ENCODE measurements around the gene FBXO41. TPM values are rescaled to one million over a fixed set of nuclear protein-coding genes. Genes with fewer than 3 reads are reported as not detected.

FBXO41 gene, protein sequence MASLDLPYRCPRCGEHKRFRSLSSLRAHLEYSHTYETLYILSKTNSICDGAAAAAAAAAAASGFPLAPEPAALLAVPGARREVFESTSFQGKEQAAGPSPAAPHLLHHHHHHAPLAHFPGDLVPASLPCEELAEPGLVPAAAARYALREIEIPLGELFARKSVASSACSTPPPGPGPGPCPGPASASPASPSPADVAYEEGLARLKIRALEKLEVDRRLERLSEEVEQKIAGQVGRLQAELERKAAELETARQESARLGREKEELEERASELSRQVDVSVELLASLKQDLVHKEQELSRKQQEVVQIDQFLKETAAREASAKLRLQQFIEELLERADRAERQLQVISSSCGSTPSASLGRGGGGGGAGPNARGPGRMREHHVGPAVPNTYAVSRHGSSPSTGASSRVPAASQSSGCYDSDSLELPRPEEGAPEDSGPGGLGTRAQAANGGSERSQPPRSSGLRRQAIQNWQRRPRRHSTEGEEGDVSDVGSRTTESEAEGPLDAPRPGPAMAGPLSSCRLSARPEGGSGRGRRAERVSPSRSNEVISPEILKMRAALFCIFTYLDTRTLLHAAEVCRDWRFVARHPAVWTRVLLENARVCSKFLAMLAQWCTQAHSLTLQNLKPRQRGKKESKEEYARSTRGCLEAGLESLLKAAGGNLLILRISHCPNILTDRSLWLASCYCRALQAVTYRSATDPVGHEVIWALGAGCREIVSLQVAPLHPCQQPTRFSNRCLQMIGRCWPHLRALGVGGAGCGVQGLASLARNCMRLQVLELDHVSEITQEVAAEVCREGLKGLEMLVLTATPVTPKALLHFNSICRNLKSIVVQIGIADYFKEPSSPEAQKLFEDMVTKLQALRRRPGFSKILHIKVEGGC
- 1.1 and 2.2 TPM in 2 replicates for total RNA-seq (2014; rRNA removed; shearing (Covaris generic))

DNA sequence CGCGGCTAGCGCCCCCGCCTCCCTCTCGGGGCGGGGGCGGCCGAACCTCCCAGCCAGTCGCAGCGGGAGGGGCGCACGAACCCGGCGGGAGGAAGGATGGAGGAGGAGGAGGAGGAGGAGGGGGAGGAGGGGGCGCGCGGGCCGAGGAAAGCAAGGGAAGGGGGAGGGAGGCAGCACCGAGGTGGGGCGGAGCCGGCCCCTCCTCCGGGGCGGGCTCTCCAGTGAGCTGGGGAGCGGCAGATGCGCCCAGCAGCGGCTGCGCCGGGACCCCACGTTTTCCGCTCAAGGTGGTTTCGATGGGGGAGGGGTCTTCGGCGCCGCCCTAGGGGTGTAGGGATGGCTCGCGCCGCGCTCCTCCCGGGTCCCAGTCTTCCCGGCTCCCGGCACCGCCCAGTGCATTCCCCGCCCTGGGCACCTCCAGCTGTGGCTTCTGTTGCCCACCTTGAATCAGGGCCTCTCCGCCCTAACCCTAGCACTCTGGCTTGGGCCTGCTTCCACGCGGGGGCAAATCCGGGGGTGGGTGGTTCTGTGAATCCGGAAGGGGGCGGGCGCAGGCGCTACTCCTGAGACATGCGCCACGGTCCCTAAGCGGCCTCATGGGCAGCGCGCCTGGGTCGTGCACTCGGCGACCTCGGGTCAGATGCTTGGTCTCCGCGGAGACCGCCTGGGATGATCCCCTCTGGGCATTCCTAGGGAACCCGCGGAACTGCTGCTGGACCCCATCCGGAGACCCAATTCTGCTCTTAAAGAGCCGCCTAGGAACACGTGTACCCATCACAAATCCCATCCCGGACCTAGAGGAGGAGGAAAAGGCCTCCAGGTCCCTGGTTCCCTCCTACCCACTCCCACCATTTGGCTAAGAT lies at the start of gene FBXO41:
TSS of gene FBXO41 (minus strand) at position 183 of the 863 bp plus-strand sequence. CDS start 14,848 bp downstream, outside the sequence.
- peak; percentile 22 for DNase-seq (ENCODE audit: low read depth)

- DNase-seq (ENCODE audit: low read depth) = no peak
Measured at GRCh38 chr2:73334045-73334444, 49.8 kb upstream of the FBXO41 start.

GRCh38 chr2:73333564-73333963 lies 49.3 kb upstream of the FBXO41 start:
- no peak for DNase-seq (ENCODE audit: low read depth)

GRCh38 chr2:73324126-73324725 lies 39.9 kb upstream of the FBXO41 start:
- no peak for DNase-seq (ENCODE audit: low read depth)

GRCh38 chr2:73323551-73323950 lies 39.3 kb upstream of the FBXO41 start:
- no peak for DNase-seq (ENCODE audit: low read depth)

DNA sequence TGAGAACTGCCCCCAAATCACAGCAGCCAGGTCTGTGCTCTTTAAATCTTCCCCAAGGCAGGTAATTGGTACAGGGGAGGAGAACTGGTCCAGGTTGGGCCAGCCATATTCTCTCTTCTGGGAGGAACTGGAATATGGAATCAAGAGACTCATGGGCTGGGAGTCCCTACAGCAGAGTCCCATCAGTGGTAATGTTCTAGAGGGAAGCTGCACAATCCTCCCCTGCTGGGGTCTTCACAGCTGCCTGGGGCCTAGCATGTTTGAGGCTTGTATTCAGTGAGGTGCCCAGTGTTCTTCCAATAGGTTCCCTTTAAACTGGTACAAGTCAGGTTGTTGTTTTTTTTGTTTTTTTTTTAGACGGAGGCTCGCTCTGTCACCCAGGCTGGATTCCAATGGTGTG lies 30.2 kb upstream of the FBXO41 start:
- no peak for DNase-seq (ENCODE audit: low read depth)

GRCh38 chr2:73307720-73308119 lies 23.4 kb upstream of the FBXO41 start:
- no peak for DNase-seq (ENCODE audit: low read depth)

DNA sequence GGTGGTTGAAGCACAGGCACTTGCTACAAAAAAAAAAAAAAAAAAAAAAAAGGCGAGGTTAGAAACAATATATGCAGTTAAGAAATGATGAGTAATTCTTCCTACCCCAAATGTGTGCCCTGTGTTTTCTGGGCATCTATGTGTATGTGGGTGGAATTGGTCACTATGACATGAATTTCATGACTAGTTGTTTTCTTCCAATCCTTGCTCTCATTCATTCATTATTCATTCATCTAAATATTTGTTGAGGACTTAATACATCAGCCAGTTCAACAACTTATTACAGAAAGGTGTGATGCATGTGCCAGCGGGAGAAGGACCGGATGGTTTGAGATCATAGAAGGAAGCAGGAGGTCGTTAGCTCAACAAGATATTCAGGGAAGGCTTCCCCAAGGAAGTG lies 17.4 kb upstream of the FBXO41 start:
- DNase-seq (ENCODE audit: low read depth) = no peak

DNA sequence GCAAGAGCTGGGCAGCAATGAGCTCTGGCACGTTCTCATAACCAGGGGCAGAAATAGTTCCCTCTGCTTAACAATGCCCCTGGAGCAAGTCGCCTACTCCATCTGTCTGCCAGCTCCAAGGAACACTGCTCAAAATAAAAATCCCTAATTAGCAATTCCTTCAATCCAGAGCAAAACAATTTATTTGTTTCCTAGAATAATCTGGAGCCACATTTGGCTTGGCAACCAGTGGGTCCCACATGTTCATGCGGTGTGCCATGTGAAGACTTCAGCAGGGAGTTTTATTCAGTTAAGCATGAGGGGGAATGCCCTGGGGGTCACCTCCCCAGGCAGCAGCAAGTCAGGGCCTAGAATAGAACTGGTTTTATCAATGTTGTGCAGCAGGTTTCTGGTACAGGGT lies 16.6 kb upstream of the FBXO41 start:
- DNase-seq (ENCODE audit: low read depth) = no peak

DNA sequence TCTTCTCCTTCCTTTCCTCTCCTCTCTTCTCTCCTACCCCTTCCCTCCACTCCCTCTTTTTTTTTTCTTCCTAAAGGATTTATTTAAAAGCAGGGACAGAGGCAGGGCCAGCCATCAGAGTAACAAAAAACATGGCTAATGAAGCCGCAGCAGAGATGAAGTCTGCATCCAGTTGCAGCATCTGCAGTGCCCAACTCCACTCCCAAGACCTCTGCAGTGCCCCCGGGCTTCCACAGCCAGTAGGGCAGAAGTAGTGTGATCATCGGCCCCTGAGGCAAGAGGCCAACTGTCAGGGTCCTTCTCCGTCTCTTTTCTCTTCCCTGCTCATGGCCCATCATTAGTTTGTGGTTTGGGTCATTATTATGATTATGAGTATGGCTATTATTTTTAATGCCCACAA lies 13.3 kb upstream of the FBXO41 start:
- no peak for DNase-seq (ENCODE audit: low read depth)

- peak; percentile 50 for DNase-seq (ENCODE audit: low read depth)
Measured at GRCh38 chr2:73297151-73297559, 12.9 kb upstream of the FBXO41 start.

DNA sequence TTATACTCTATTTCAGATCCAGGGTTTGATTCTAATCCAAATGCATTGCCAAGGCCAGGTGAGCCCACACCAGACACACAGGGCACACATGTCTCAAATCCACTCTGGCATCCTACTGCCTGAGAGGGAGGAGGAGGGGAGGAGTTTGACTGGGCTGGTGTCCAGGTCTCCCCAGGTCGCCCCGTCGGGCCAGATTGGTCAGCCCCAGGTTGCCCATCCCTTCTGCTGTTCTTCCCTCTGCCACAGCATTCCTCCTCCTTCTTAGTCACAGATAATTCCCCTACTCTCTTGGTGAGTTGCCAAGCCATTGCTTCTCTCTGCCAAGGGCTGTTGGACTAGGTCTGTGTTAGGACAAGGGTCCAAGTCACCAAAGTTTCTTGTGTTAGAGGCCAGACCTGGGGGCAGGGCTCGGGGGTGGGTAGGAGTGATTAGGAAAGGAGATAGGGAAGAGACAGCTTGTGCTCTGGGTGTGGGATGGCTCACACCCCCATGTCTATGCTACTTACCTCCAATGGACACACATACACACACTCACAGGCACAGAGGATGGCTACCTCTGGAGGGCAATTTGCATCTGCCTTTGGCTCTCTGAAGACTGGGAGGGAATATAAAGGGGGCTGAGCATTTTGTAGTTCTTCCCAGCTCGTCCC lies 11.6 kb upstream of the FBXO41 start:
- DNase-seq (ENCODE audit: low read depth) = peak; percentile 75

DNA sequence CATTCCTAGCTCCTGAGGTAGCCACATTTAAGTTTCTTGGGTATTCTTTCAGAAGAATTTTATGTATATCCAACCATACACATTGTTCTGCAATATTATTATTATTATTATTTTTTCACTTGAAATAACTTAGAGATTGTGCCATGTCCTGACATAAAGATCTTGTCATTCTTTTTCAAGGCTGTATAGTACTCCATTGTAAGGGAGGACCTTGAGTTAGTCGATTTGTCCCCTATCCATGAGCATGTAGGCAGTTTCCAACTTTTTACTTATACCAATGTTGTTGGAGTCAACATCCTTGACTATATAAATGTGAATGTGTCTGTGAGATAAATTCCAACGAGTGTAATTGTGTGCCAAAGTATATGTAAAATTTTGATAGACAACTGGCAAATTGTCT lies 10.0 kb upstream of the FBXO41 start:
- no peak for DNase-seq (ENCODE audit: low read depth)

- DNase-seq (ENCODE audit: low read depth) = peak; percentile 27
Measured at GRCh38 chr2:73293534-73294171, 9.4 kb upstream of the FBXO41 start, which contains the start of gene EGR4. TSS of gene EGR4 (minus strand) at chr2:73293548. CDS start at chr2:73293317, 231 bp downstream.

- no peak for DNase-seq (ENCODE audit: low read depth)
Measured at GRCh38 chr2:73292906-73293533, 8.7 kb upstream of the FBXO41 start.

DNA sequence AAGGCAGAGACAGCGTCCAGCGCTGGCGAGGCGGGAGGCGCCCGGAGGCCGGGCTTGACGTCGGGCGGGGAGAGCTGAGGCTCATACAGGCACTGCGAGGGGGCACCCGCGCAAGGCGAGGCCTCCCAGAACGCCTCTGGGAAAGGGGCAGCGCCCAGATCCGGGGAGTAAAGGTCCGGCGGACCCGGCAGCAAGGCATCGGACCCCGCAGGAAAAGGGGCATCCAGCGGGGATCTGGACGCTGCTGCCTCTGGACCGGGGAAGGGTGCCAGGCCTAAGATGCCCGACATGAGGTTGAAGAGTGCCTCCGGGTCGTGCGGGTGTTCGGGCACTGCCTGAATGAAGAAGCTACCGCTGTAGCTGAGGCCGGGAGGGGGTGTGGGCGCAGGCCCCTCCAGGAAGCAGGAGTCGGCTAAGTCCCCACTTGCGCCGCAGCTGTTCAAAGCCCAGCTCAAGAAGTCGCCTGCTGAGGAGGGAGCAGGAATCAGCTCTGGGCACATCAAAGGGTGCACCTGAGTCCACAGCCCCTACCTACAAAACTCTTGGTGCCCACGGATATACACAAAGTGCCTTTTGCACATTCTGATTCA lies 8.1 kb upstream of the FBXO41 start:
- DNase-seq (ENCODE audit: low read depth) = no peak

DNA sequence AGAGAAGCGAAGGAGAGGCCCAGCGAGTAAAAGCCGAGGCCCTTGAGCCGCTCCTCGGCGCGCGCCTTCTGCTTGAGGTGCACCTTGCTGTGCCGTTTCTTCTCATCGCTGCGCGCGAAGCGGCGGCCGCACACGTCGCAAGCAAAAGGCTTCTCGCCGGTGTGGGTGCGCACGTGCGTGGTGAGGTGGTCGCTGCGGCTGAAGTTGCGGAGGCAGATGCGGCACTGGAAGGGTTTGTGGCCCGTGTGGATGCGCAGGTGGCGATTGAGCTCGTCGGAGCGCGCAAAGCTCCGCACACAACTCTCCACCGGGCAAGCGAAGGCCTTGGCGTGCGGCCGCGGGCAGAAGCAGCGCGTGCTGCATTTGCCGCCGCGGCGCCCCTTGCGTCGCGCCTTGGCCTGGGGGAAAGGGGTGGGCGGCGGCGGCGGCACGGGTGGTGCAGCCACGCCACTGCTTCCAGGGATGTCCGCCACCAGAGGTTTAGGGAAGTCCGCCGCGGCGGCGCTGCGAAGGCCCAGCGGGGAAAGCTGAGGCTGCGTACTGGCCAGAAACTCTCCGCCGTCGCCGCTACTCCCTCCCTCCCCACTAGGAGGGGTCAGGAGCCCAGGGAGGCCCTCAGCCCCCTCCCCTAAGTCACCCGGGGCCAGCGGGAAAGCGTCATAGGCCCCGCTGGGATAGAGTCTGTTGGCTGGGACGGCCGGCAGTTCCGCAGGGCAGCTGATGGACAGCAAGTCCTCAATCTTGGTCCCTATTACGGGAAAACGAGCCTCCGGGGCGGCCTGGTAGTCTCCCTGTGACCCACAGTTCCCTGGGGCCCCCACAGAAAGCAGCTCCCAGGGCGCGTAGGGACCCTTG lies 7.4 kb upstream of the FBXO41 start:
- no peak for DNase-seq (ENCODE audit: low read depth)

DNA sequence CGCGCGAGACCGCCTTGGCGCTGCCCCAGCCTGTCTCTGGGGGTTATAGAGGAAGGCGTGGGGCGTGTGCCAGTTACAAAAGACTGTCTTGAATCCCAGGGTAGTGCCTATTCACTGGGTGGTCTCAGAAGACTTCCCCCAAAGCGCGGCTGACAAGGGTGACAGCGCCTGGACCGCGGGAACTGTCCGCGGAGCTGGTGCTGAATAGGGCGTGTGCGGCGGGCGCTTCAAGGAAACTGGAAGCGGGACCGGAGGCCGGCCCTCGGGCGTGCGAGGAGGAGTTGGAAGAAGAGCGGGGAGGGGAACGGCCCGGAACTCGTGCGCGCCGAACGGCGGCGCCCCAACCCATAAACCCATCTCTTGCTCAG lies 6.8 kb upstream of the FBXO41 start:
- peak; percentile 12 for DNase-seq (ENCODE audit: low read depth)
